Renal cortex interstitium (tissue), 11 donors: ENCODE data around the gene ENOX1. TPM values are rescaled to one million over a fixed set of nuclear protein-coding genes. Genes with fewer than 3 reads are reported as not detected.

ENCODE experiments used
- DNase-seq, 11 donors: peaks; one replicate each; pipeline ENCODE4 v3.0.0-alpha.2; 2013; ENCODE audit warnings: low read depth in 9 of 11, low spot score in 4 of 11; ENCODE audit errors: extremely low read depth in 1 of 11
- polyA plus RNA-seq, 3 donors: library from polyadenylated mRNA; unstranded; fragments of 120-200 nt; gene quantifications; one replicate each; pipeline ENCODE4 v1.2.1, GENCODE V29; 2013; ENCODE audit not compliant: insufficient read length in 3 of 3

Gene ENOX1
- polyA plus RNA-seq, 3 donors: 8.4 to 11.1 (median 9.7) TPM

DNA sequence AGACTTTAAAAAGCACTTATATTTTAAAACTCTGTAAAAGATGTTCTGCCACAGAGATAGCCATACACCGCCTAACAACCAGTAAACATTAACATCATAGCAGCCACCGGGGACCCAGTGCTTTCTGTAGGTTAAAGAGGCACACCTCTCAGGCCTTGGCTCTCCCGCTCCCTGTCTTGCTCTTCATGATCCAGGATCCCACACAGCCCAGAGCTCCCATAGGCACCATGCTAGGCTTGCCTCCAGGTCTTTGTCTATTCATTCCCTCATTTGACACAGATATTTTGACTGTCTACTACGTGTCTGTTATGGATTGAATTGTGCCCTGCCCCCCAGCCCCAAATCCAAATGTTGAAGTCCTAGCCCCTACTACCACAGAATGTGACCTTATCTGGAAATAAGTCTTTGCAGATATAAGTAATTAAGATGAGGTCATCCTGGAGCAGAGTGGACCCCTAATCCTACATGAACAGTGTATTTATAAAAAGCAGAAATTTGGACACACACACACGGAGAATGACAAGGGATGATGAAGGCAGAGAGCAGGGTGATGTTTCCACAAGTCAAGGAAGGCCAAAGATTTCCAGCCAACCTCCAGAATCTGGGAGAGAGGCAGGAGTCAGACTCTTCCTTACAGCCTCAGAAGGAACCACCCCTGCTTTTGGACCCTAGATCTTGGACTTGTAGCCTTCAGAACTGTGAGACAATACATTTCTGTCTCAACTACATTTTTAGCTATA, 490.8 kb downstream of the ENOX1 start:
- no peak for DNase-seq

DNA sequence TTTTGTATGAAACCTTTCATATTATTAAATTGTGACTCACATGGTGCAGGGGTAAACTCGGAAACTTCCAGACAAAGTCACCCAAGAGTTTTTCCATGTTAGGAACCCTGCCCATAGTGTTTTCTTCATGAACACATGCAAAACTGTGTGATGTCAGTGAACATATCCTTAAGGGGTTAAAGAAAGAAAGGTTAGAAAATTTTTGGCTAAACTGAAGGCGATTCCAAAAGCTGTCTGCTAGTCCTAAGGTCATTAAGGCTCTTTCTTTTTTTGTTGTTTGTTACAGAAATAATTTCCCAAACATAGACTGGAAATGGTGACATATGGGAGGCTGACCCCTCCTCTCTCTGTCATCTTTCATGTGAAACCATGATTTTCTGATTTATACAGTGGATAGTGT, 491.5 kb downstream of the ENOX1 start:
- DNase-seq: no peak

- DNase-seq: no peak
Observed at GRCh38 chr13:43294412-43294811, 492.4 kb downstream of the ENOX1 start.

- DNase-seq: no peak
Observed at GRCh38 chr13:43293986-43294385, 492.8 kb downstream of the ENOX1 start.

DNA sequence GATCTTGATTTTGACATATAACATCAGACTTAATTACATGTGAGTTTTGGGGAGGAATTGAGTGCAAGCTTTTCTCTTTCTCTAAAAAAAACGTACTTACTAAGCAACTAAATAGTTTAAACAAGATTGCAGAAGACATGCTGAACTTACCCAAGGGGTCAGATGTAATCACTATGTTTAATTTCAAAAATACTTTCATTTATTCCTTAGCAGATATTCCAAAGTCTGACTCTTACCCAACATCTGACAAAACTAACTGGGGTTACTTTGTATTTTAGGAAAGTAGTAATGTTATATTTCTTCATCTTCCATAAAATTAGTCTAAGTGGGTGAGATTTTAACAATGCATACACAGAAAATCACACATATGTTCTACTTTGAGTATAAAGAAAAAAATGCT, 493.2 kb downstream of the ENOX1 start:
- no peak for DNase-seq

DNA sequence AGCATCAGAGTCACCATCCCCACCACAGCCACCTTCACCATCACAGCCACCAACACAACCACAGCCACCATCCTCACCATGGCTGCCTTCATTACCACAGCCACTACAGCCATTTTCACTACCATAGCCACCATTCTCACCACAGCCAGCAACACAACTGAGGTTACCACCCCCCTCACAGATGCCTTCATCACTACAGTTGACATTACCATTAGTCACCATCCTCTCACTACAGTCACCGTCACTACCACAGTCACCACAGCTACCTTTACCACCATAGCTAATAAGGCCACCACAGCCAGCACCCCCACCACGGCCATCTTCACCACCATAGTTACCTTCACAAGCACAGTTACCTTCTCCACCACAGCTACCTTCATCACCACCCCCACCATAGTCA, 493.8 kb downstream of the ENOX1 start:
- DNase-seq: no peak

- DNase-seq: no peak
Observed at GRCh38 chr13:43291287-43292060, 495.3 kb downstream of the ENOX1 start.

DNA sequence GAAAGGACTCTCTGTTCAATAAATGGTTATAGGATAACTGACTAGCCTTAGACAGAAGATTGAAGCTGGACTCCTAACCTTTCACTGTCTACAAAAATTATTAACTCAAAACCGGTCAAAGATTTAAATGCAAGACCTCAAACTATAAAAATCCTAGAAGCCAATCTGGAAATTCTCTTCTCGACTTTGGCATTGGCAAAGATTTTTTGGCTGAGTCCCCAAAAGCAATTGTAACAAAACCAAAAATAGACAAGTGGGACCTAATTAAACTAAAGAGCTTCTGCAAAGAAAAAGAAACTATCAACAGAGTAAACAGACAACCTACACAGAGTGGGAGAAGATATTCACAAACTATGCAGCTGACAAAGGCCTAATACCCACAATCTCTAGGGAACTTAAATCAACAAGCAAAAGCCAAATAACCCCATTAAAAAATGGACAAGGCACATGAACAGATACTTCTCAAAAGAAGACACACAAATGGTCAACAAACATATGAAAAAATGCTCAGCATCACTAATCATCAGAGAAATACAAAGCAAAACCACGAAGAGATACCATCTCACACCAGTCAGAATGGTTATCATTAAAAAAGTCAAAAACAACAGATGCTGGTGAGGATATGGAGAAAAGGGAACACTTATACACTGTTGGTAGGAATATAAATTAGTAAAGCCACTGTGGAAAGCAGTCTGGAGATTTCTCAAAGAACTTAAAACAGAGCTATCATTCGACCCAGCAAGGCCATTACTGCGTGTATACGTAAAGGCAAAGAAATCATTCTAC, 497.1 kb downstream of the ENOX1 start:
- DNase-seq: no peak

- no peak for DNase-seq
Observed at GRCh38 chr13:43286751-43287150, 500.0 kb downstream of the ENOX1 start.

DNA sequence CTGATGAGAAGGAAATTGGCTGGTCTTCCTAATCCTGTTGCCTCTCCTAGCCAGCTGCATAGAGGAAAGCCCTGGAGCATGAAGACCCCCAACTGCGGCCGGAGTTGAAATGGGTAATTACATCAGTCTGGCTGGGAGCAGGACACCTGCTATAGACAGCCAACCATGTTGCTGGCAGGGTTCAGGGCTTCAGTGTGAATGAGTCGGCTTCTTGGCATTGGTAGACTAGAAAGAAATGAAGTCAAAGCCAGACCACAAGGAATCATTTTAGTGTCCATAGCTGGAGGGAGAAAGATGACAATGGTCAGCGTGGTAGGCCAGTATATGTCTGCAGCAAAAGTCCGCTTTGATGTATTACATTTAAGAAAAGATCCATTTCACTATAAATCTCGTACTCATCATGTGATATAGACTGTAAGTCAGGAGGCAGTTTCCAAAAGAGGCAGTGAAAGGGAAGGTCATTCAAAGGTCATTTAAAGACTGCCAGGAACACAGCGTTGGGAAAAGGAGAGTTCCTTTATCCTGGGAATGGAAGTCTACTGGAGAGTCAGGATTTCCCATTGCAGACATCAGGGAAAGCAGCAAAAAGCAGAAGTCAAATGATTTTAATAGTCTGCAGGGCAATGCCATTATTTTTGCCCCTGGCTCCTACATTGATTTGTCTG, 500.7 kb downstream of the ENOX1 start:
- no peak for DNase-seq

DNA sequence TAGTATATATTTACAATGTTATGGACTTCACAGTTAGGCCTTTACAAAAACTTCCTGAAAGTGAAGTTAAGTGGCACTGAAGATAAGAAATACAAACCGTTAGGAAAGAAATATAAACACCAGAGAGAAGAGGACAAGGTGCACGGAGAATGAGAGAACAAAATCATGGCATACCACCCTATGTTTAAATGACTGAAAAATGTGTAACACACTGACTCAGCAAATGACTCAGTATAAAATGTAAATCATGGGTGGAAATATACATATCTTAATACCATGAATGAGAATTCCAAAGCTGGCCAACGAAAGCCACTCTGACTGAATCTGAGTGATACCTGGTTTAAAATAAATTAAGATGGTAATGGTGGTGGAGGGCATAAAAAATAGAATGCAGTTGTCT, 502.6 kb downstream of the ENOX1 start:
- no peak for DNase-seq

DNA sequence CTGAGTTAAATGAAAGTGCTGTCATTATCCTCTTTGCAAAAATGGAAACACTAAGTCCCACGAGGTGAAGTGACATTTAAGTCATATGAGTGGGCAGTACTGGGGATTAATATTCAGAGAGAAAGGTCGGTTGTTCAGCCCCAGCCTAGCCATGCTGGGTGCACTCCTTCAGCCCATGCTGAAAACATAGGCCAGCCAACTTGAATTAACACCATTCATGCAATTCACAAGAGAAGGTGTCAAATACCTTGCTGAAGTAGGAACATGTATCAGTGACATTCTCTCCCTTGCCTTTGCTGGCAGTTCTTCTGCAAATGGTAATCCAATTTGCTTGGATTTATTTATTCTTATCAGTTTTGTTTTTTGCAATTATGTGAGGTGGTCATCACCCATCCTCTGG, 507.1 kb downstream of the ENOX1 start:
- DNase-seq: no peak

- DNase-seq: no peak
Observed at GRCh38 chr13:43278127-43278526, 508.6 kb downstream of the ENOX1 start.

DNA sequence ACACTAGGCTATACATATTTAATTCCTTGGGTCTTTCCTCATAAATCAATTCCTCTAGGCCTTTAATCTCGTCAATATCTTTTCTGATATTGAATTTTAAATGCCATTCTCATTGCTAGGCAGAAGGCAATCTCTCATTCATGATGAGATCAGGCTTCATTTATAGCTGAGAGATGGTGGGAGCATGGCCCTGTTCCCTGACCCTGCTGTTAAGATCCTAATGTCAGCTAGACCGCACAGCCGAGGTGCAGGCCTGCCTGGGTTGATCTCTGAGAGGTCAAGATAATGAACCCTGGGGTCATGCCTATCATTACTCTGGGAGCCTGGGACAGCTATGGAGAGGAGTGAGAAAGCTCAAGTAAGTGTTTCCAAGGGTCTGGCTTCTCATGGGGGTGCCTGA, 509.6 kb downstream of the ENOX1 start:
- no peak for DNase-seq

GRCh38 chr13:43274881-43275280, 511.9 kb downstream of the ENOX1 start:
- no peak for DNase-seq

GRCh38 chr13:43273362-43273761, 513.4 kb downstream of the ENOX1 start:
- DNase-seq: no peak

- no peak for DNase-seq
Observed at GRCh38 chr13:43272851-43273250, 513.9 kb downstream of the ENOX1 start.

GRCh38 chr13:43271152-43271551, 515.6 kb downstream of the ENOX1 start:
- DNase-seq: no peak

- DNase-seq: no peak
Observed at GRCh38 chr13:43270130-43270830, 516.5 kb downstream of the ENOX1 start.
